ENCODE measurements around the gene SLC9A9. TPM values are rescaled to one million over a fixed set of nuclear protein-coding genes. Genes with fewer than 3 reads are reported as not detected.
"Not testable (repeated sequence)": the region's sequence is repeated elsewhere in the genome, so short reads cannot be mapped to it uniquely, and the experiment has no call there.

The SLC9A9 gene
- polyA plus RNA-seq, 1 donor = 6.3 TPM

DNA sequence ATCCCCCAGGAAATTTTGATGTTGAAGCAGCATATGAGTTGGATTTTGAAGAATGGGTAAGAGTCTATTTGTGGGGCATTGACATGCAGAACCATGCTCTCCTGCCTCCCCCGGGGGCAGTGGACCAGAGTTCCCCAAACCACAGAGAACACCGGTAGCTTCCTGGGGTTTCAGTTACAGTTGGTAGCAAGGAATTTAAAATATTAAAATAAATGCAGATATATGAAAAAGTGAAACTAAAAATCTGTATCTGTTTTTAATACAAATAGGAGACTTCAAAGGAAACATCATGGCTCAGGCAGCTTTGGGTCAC lies 37.4 kb downstream of the SLC9A9 start:
- H3K27ac ChIP-seq (ENCODE audit: low read length) = no peak overlapping the region

DNA sequence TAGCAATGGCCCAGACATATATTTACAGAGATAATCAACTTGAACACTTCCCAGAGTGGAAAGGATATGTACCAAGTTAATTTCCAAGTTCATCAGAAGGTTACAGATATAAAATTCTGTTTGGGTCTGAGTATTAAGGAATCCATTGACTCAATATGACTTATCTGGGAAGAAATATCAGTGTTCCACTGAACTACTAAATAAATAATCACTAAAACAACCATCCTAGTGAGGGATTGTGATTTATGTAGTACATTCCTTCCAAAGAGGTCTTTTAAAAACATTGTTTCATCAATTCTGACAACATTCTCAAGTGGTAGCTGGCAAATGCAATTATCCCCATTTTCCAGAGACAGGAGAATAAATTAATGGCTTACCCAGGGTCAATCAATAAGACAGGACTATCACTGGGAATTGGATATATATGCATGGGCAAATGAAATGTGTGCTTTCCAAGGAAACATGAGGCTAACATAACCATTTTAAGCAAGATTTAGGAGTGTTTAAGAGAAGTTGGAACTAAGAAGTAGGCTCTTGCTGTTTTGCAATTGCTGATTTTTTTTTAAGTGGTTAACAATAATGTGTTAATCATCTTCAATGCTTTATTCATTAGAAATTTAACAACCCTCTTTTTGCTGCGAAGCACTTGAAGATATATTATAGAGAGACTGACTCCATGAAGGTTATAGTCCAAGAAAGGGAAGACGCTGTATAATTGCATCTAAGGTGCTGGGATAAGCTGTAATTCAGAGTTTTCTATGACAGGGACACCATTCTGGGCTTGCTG lies 37.9 kb downstream of the SLC9A9 start:
- Histone ChIP-seq H3K9me3 (ENCODE audit: control insufficient read depth, low read depth, low read length) (no peaks in the 10 kb centered on the region), H3K4me3 (ENCODE audit: low read length) (no peak overlapping the region), H3K36me3 (ENCODE audit: control insufficient read depth, insufficient read depth, low read length) (no peaks in the 10 kb centered on the region), H3K4me1 (ENCODE audit: control insufficient read depth, insufficient read depth, low read length) (no peaks in the 10 kb centered on the region), H3K27me3 (ENCODE audit: control insufficient read depth, insufficient read depth, low read length) (no peaks in the 10 kb centered on the region), H3K27ac (ENCODE audit: low read length) (no peak overlapping the region)
- no peak for DNase-seq
- no CpG with 5 or more reads among the region's 2 CpGs for WGBS (ENCODE audit: insufficient coverage, low lambda C conversion rate)

More for the DNA sequence above, 37.4 kb downstream of the SLC9A9 start:
- WGBS (ENCODE audit: insufficient coverage, low lambda C conversion rate) = no CpG with 5 or more reads among the region's 2 CpGs
- no peak for DNase-seq
- H3K9me3 ChIP-seq (ENCODE audit: control insufficient read depth, low read depth, low read length) = no peaks in the 10 kb centered on the region
- H3K4me3 ChIP-seq (ENCODE audit: low read length) = no peak overlapping the region
- no peaks in the 10 kb centered on the region for H3K4me1 ChIP-seq (ENCODE audit: control insufficient read depth, insufficient read depth, low read length)
- H3K36me3 ChIP-seq (ENCODE audit: control insufficient read depth, insufficient read depth, low read length) = no peaks in the 10 kb centered on the region
- no peaks in the 10 kb centered on the region for H3K27me3 ChIP-seq (ENCODE audit: control insufficient read depth, insufficient read depth, low read length)

- peak in 1 of 2 donors; percentile 34 for DNase-seq
- no peak overlapping the region for H3K4me3 ChIP-seq (ENCODE audit: low read length)
- H3K36me3 ChIP-seq (ENCODE audit: control insufficient read depth, insufficient read depth, low read length) = no peaks in the 10 kb centered on the region
- no peaks in the 10 kb centered on the region for H3K4me1 ChIP-seq (ENCODE audit: control insufficient read depth, insufficient read depth, low read length)
- H3K27me3 ChIP-seq (ENCODE audit: control insufficient read depth, insufficient read depth, low read length) = no peaks in the 10 kb centered on the region
- no peaks in the 10 kb centered on the region for H3K9me3 ChIP-seq (ENCODE audit: control insufficient read depth, low read depth, low read length)
- H3K27ac ChIP-seq (ENCODE audit: low read length) = no peak overlapping the region
- no CpG with 5 or more reads among the region's 3 CpGs for WGBS (ENCODE audit: insufficient coverage, low lambda C conversion rate)
Observed at GRCh38 chr3:143809121-143809621, 39.1 kb downstream of the SLC9A9 start.

GRCh38 chr3:143808030-143808429 lies 40.2 kb downstream of the SLC9A9 start:
- Histone ChIP-seq H3K27ac (ENCODE audit: low read length) (no peak overlapping the region), H3K27me3 (ENCODE audit: control insufficient read depth, insufficient read depth, low read length) (no peaks in the 10 kb centered on the region), H3K9me3 (ENCODE audit: control insufficient read depth, low read depth, low read length) (no peaks in the 10 kb centered on the region), H3K36me3 (ENCODE audit: control insufficient read depth, insufficient read depth, low read length) (no peaks in the 10 kb centered on the region), H3K4me3 (ENCODE audit: low read length) (no peak overlapping the region), H3K4me1 (ENCODE audit: control insufficient read depth, insufficient read depth, low read length) (no peaks in the 10 kb centered on the region)
- no peak for DNase-seq
- WGBS (ENCODE audit: insufficient coverage, low lambda C conversion rate) = 83% methylated on average over 1 of the region's 2 CpGs

DNA sequence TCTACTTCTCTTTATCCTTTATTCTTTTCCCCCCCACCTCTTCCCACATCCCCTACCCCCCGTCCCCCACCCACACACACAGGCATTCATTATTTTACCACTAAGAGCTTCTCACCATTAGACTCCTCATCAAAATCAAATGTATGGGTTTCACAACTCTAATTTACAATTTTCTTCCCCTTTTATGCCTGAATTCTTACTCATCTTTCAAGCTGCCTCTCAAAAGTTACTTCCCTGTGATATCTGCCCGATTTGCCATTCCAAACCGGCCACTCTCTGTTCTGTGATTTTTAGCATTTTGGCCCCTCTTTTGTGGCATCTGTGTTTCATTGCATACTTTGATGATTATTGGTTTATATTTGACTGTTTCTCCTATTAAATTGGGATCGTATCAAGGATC lies 42.2 kb downstream of the SLC9A9 start:
- Histone ChIP-seq H3K9me3 (ENCODE audit: control insufficient read depth, low read depth, low read length) (no peaks in the 10 kb centered on the region), H3K27me3 (ENCODE audit: control insufficient read depth, insufficient read depth, low read length) (no peaks in the 10 kb centered on the region), H3K27ac (ENCODE audit: low read length) (no peak overlapping the region), H3K4me1 (ENCODE audit: control insufficient read depth, insufficient read depth, low read length) (no peaks in the 10 kb centered on the region), H3K4me3 (ENCODE audit: low read length) (no peak overlapping the region), H3K36me3 (ENCODE audit: control insufficient read depth, insufficient read depth, low read length) (no peaks in the 10 kb centered on the region)
- no peak for DNase-seq
- 83% methylated on average over 1 of the region's 4 CpGs for WGBS (ENCODE audit: insufficient coverage, low lambda C conversion rate)

DNA sequence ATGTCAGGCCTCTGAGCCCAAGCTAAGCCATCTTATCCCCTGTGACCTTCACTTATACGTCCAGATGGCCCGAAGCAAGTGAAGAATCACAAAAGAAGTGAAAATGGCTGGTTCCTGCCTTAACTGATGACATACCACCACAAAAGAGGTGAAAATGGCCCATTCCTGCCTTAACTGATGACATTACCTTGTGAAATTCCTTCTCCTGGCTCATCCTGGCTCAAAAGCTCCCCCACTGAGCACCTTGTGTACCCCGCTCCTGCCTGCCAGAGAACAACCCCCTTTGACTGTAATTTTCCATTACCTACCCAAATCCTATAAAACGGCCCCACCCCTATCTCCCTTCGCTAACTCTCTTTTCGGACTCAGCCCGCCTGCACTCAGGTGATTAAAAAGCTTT lies 42.8 kb downstream of the SLC9A9 start:
- H3K27me3 ChIP-seq (ENCODE audit: control insufficient read depth, insufficient read depth, low read length) = not testable (repeated sequence)

GRCh38 chr3:143801046-143801445 lies 47.2 kb downstream of the SLC9A9 start:
- not testable (repeated sequence) for H3K27me3 ChIP-seq (ENCODE audit: control insufficient read depth, insufficient read depth, low read length)
- WGBS (ENCODE audit: insufficient coverage, low lambda C conversion rate) = no CpG with 5 or more reads among the region's 5 CpGs

More for the DNA sequence above, 42.8 kb downstream of the SLC9A9 start:
- not testable (repeated sequence) for H3K4me3 ChIP-seq (ENCODE audit: low read length); H3K9me3 ChIP-seq (ENCODE audit: control insufficient read depth, low read depth, low read length); H3K4me1 ChIP-seq (ENCODE audit: control insufficient read depth, insufficient read depth, low read length); H3K36me3 ChIP-seq (ENCODE audit: control insufficient read depth, insufficient read depth, low read length); H3K27ac ChIP-seq (ENCODE audit: low read length); DNase-seq
- no CpG with 5 or more reads among the region's 7 CpGs for WGBS (ENCODE audit: insufficient coverage, low lambda C conversion rate)

DNA sequence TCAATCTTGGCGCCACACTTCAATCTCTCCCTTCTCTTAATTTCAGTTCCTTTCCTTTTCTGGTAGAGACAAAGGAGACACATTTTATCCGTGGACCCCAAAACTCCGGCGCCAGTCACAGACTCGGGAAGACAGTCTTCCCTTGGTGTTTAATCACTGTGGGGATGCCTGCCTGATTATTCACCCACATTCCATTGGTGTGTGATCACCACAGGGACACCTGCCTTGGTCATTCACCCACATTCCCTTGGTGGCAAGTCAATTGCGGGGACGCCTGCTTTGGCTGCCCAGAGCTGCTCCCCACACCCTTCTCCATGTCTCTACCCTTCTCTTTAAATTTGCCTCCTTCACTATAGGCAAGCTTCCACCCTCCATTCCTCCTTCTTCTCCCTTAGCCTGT lies 50.1 kb downstream of the SLC9A9 start:
- H3K36me3 ChIP-seq (ENCODE audit: control insufficient read depth, insufficient read depth, low read length); DNase-seq; H3K27ac ChIP-seq (ENCODE audit: low read length); H3K27me3 ChIP-seq (ENCODE audit: control insufficient read depth, insufficient read depth, low read length); H3K4me1 ChIP-seq (ENCODE audit: control insufficient read depth, insufficient read depth, low read length); H3K9me3 ChIP-seq (ENCODE audit: control insufficient read depth, low read depth, low read length); H3K4me3 ChIP-seq (ENCODE audit: low read length): not testable (repeated sequence)
- no CpG with 5 or more reads among the region's 7 CpGs for WGBS (ENCODE audit: insufficient coverage, low lambda C conversion rate)

More at GRCh38 chr3:143801046-143801445, 47.2 kb downstream of the SLC9A9 start:
- H3K4me1 ChIP-seq (ENCODE audit: control insufficient read depth, insufficient read depth, low read length); H3K36me3 ChIP-seq (ENCODE audit: control insufficient read depth, insufficient read depth, low read length); H3K27ac ChIP-seq (ENCODE audit: low read length); H3K4me3 ChIP-seq (ENCODE audit: low read length); DNase-seq; H3K9me3 ChIP-seq (ENCODE audit: control insufficient read depth, low read depth, low read length): not testable (repeated sequence)

DNA sequence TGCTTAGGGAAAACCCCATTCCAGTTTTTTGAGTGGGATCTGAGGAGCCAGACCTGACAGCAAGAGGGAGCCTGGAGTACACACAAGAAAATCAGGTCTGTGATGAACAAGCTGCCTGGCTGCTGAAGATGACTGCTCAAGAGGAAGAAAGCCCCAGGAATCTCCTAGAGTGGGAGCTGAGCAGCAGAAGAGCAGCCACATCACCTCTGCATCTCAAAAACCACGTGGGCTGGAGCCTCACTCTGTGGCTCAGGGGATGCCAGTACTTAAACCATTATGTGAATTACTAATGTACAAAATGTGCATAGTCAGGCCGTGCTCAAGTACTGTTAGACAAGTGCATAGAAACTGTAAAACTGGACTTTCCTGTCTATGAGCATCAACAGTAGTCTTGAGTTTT lies 52.4 kb downstream of the SLC9A9 start:
- Histone ChIP-seq H3K27me3 (ENCODE audit: control insufficient read depth, insufficient read depth, low read length) (no peaks in the 10 kb centered on the region), H3K36me3 (ENCODE audit: control insufficient read depth, insufficient read depth, low read length) (no peaks in the 10 kb centered on the region), H3K27ac (ENCODE audit: low read length) (no peak overlapping the region), H3K4me1 (ENCODE audit: control insufficient read depth, insufficient read depth, low read length) (no peaks in the 10 kb centered on the region), H3K4me3 (ENCODE audit: low read length) (no peak overlapping the region), H3K9me3 (ENCODE audit: control insufficient read depth, low read depth, low read length) (no peaks in the 10 kb centered on the region)
- no CpG with 5 or more reads among the region's 2 CpGs for WGBS (ENCODE audit: insufficient coverage, low lambda C conversion rate)
- no peak for DNase-seq

GRCh38 chr3:143794793-143795462 lies 53.3 kb downstream of the SLC9A9 start:
- H3K27ac ChIP-seq (ENCODE audit: low read length) = no peak overlapping the region
- no peaks in the 10 kb centered on the region for H3K36me3 ChIP-seq (ENCODE audit: control insufficient read depth, insufficient read depth, low read length)
- H3K4me1 ChIP-seq (ENCODE audit: control insufficient read depth, insufficient read depth, low read length) = no peaks in the 10 kb centered on the region
- H3K4me3 ChIP-seq (ENCODE audit: low read length) = no peak overlapping the region
- H3K27me3 ChIP-seq (ENCODE audit: control insufficient read depth, insufficient read depth, low read length) = no peaks in the 10 kb centered on the region
- 53% methylated on average over 3 of the region's 6 CpGs for WGBS (ENCODE audit: insufficient coverage, low lambda C conversion rate)
- no peaks in the 10 kb centered on the region for H3K9me3 ChIP-seq (ENCODE audit: control insufficient read depth, low read depth, low read length)
- no peak for DNase-seq
